GM13976 (cell line): ENCODE measurements around the gene VAV1.

ENCODE experiments used
- DNase-seq: peaks from one replicate; pipeline ENCODE4 v3.0.0; 2012; ENCODE audit warnings: low spot score
- CTCF ChIP-seq: IDR thresholded peaks from 2 replicates; pipeline ENCODE4 v1.5.1; 2012; ENCODE audit warnings: borderline replicate concordance, mild to moderate bottlenecking; ENCODE audit not compliant: insufficient read depth; ENCODE audit errors: extremely low read depth, missing control alignments, control extremely low read depth
- in situ Hi-C: fragments of 300-500 bp; cut with MboI; formaldehyde crosslinking; loops from one replicate; pipeline ENCODE4 v1.12.0; 2022; ENCODE audit warnings: low sequenced_read_pairs, mixed read lengths, inconsistent platforms; ENCODE audit not compliant: unreplicated experiment

The VAV1 gene

GRCh38 chr19:6854758-6855157 lies 82.2 kb downstream of the VAV1 start:
- TF ChIP-seq CTCF, result no peak
- DNase-seq, result no peak
- in situ Hi-C loops, result loop anchor here (25.0 kb wide), 1 partner anchor 342 kb away; the partner anchor contains the start of gene TUBB4A

- no peak for DNase-seq
- in situ Hi-C loops, result loop anchor here (25.0 kb wide), 1 partner anchor 345 kb away; the partner anchor contains the start of gene TUBB4A
- TF ChIP-seq CTCF, result no peak
Measured at GRCh38 chr19:6856749-6857372, 84.4 kb downstream of the VAV1 start.

DNA sequence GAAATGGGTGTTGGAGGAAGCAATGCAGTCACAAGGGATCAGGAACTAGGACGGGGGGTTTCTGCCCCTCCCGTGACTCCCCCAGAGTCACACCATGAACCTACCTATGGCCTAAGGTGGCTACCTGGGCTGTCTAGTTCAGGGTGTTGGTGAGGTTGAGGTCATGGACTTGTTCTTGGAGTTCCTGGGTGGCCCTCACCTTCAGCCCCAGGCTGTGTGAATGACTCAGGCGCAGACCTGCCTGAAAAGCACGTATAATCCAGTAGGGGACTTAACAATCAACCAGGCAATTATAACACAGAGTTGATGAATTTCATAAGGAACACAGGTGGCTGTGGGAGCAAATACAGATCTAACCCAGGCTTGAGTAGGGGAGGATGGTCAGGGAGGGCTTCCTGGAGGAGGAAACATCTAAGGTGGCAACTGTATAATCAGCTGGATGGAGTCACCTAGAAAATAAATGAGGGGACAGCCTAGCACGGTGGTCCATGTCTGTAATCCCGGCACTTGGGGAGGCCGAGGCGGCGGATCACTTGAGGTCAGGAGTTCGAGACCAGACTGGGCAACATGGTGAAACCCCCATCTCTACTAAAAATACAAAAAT lies 89.3 kb downstream of the VAV1 start:
- TF ChIP-seq CTCF, result no peak
- in situ Hi-C loops, result loop anchor here (10.0 to 25.0 kb wide), 3 partner anchors 117 to 349 kb away; partner anchors contain the start of gene TUBB4A
- DNase-seq, result no peak

GRCh38 chr19:6862673-6863078 lies 90.2 kb downstream of the VAV1 start:
- DNase-seq, result peak; percentile 89
- TF ChIP-seq CTCF, result peak; percentile 95
- in situ Hi-C loops, result loop anchor here (10.0 to 25.0 kb wide), 3 partner anchors 118 to 350 kb away; partner anchors contain the start of gene TUBB4A

DNA sequence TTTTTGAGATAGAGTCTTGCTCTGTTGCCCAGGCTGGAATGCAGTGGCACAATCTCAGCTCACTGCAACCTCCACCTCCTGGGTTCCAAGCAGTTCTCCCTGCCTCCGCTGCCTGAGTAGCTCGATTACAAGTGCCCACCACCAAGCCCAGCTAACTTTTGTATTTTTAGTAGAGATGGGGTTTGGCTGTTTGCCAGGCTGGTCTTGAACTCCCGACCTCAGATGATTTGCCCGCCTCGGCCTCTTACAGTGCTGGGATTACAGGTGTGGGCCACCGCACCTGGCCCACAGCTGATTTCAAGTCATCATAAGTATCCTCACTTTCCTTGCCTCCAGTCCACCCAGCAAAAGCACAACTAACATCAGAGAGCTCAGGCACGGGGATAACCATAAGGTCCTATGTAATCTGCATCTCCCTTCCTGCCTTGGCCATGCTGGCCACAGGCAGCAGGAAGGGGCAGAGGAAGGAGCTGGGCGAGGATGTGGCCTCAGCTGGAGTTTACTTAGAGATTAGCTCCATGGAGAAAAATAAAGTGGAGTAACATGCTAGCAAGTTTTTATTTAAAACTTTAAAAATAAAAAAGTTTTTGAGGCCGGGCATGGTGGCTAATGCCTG lies 91.9 kb downstream of the VAV1 start:
- in situ Hi-C loops, result loop anchor here (10.0 to 25.0 kb wide), 3 partner anchors 120 to 352 kb away; partner anchors contain the start of gene TUBB4A
- DNase-seq, result no peak
- TF ChIP-seq CTCF, result no peak

GRCh38 chr19:6865849-6866248 lies 93.3 kb downstream of the VAV1 start:
- in situ Hi-C loops, result loop anchor here (10.0 to 25.0 kb wide), 3 partner anchors 121 to 354 kb away; partner anchors contain the start of gene TUBB4A

More at GRCh38 chr19:6865849-6866248, 93.3 kb downstream of the VAV1 start:
- TF ChIP-seq CTCF, result no peak
- no peak for DNase-seq
